HepG2 (cell line): ENCODE results near the gene KIF26B. TPM values are rescaled to one million over a fixed set of nuclear protein-coding genes. Genes with fewer than 3 reads are reported as not detected.
A peak's percentile ranks its signal among the peaks of the same experiment; 100 is the strongest.

ENCODE experiments used
- AHR ChIP-seq: IDR thresholded peaks from 2 replicates; pipeline ENCODE4 v1.6.1; 2018; ENCODE audit warnings: missing genetic modification reagents, missing compliant biosample characterization
- ASH2L ChIP-seq: fragments of 300-600, 200-600 bp; sonication (generic); IDR thresholded peaks from 2 replicates; pipeline ENCODE4 v1.7.0; 2017; ENCODE audit warnings: low read depth, mild to moderate bottlenecking, moderate library complexity, mixed read lengths, low read length; ENCODE audit not compliant: insufficient read length
- CHD4 ChIP-seq: fragments of 200-600 bp; sonication (generic); IDR thresholded peaks from 2 replicates; pipeline ENCODE4 v1.7.0; 2017; ENCODE audit warnings: mild to moderate bottlenecking, low read length, borderline replicate concordance
- HDAC2 ChIP-seq: sonication (generic); formaldehyde crosslinking; IDR thresholded peaks from 2 replicates; pipeline ENCODE4 v1.4.0; 2020; ENCODE audit warnings: missing genetic modification reagents
- IKZF1 ChIP-seq: fragments of 450-650 bp; IDR thresholded peaks from 2 replicates; pipeline ENCODE4 v1.7.1; 2016
- IKZF5 ChIP-seq: IDR thresholded peaks from 2 replicates; pipeline ENCODE4 v1.6.1; 2018; ENCODE audit warnings: missing genetic modification reagents, mild to moderate bottlenecking, missing compliant biosample characterization
- MIXL1 ChIP-seq: IDR thresholded peaks from 2 replicates; pipeline ENCODE4 v1.6.1; 2016
- MLXIP ChIP-seq: sonication (generic); formaldehyde crosslinking; IDR thresholded peaks from 2 replicates; pipeline ENCODE4 v1.9.0; 2021; ENCODE audit warnings: missing genetic modification reagents, borderline replicate concordance
- NFATC3 ChIP-seq: sonication (generic); formaldehyde crosslinking; IDR thresholded peaks from 2 replicates; pipeline ENCODE4 v1.5.1; 2020; ENCODE audit warnings: mild to moderate bottlenecking, missing genetic modification reagents
- NRL ChIP-seq: sonication (generic); formaldehyde crosslinking; IDR thresholded peaks from 2 replicates; pipeline ENCODE4 v1.5.0; 2020; ENCODE audit warnings: missing genetic modification reagents, mild to moderate bottlenecking, moderate library complexity, borderline replicate concordance
- PBX3 ChIP-seq: sonication (generic); formaldehyde crosslinking; IDR thresholded peaks from 2 replicates; pipeline ENCODE4 v1.8.1; 2023; ENCODE audit warnings: missing genetic modification reagents, inconsistent platforms, borderline replicate concordance
- ZBTB40 ChIP-seq, 2 experiments: fragments of 450-650 bp in 1 of 2; sonication (generic) in 1 of 2; formaldehyde crosslinking in 1 of 2; IDR thresholded peaks; 2 replicates each; pipeline versions ENCODE4 v1.6.1 to v1.8.0; 2016 to 2022; ENCODE audit warnings: antibody characterized with exemption in 1 of 2, mild to moderate bottlenecking in 1 of 2, missing genetic modification reagents in 1 of 2
- ZKSCAN1 ChIP-seq: fragments of 150-350 bp; IDR thresholded peaks from 2 replicates; pipeline ENCODE4 v1.6.1; 2014; ENCODE audit warnings: low read length
- polyA plus RNA-seq, 8 experiments: library from polyadenylated mRNA; depleted of rRNA in 3 of 8; stranded (reverse) in 7 of 8; unstranded in 1 of 8; fragments of >200 nt; fragmentation: Illumina TruSeq in 4 of 8; extraction: Trizol in 4 of 8; gene quantifications; 2 replicates each; pipeline versions ENCODE4 v1.2.1 to v1.2.3, GENCODE V29; 2011 to 2016; ENCODE audit warnings: low read depth in 4 of 8, missing spikeins in 1 of 8, mixed read lengths in 1 of 8; ENCODE audit not compliant: insufficient read depth in 1 of 8
- total RNA-seq, 5 experiments: library from RNA; depleted of rRNA; stranded (reverse); fragments of >200 nt; fragmentation: Illumina TruSeq; extraction: Trizol; gene quantifications; 2 replicates each; pipeline ENCODE4 v1.2.3, GENCODE V29; 2016; ENCODE audit warnings: low read depth in 1 of 5

KIF26B gene
- total and polyA plus RNA-seq, 2 of the 13 experiments (the other 11 are each of a cell fraction or from before 2014, with no cell fraction given), result 0.08 to 0.09 TPM

- TF ChIP-seq PBX3 (CRISPR knock-in tag) (no peak), ZKSCAN1 (no peak), AHR (CRISPR knock-in tag) (no peak), HDAC2 (no peak), ZBTB40 (IDR thresholded peaks at IDR 0.05) (no peak), ZBTB40 (CRISPR knock-in tag; IDR thresholded peaks at IDR 0.05) (0 out of 2 replicates have a peak, but pooled peaks have one; percentile 35), NFATC3 (CRISPR knock-in tag) (no peak), ASH2L (no peak), CHD4 (no peak), MIXL1 (CRISPR knock-in tag) (no peak), NRL (0 out of 2 replicates have a peak, but pooled peaks have one; percentile 55), IKZF1 (no peak), MLXIP (CRISPR knock-in tag) (no peak), IKZF5 (CRISPR knock-in tag) (0 out of 2 replicates have a peak, but pooled peaks have one; percentile 22)
Measured at GRCh38 chr1:245363461-245364200, 208.8 kb downstream of the KIF26B start (continued).
